A673 (cell line): ENCODE measurements around the gene PTGER4.

ENCODE experiments used
- CTCF ChIP-seq: fragments of 300-800, 200-600 bp; sonication (generic); conservative IDR thresholded peaks from 2 replicates; pipeline ENCODE4 v1.5.1; 2017; ENCODE audit warnings: low read depth, mild to moderate bottlenecking, antibody characterized with exemption, low read length, moderate library complexity, mixed read lengths
- EZH2 ChIP-seq: fragments of 200-600 bp; sonication (generic); IDR thresholded peaks from 2 replicates; pipeline ENCODE4 v1.6.1; 2017; ENCODE audit warnings: borderline replicate concordance, low read depth, mild to moderate bottlenecking, mixed read lengths, antibody characterized with exemption, low read length; ENCODE audit not compliant: poor library complexity, severe bottlenecking

- no peak for TF ChIP-seq CTCF
- no peak for TF ChIP-seq EZH2
These were observed 55.3 kb downstream of the PTGER4 start for GRCh38 chr5:40734986-40735385.
